Cardiac fibroblast (primary cell): Measurements from ENCODE around the gene SSBP3.

Source experiments
- DNase-seq, 2 donors: peaks; one replicate each; pipeline versions ENCODE4 v3.0.0 to v3.0.0-alpha.2; 2010; ENCODE audit warnings: low read depth in 2 of 2
- H3K4me3 ChIP-seq, 2 donors: replicated peaks in 1 of 2; 1 replicate in 1 of 2; 2 replicates in 1 of 2; pipeline ENCODE4 v1.5.1; 2011; ENCODE audit warnings: low read depth in 2 of 2, low read length in 2 of 2, mild to moderate bottlenecking in 2 of 2, moderate library complexity in 1 of 2
- CTCF ChIP-seq: IDR thresholded peaks from one replicate; pipeline ENCODE4 v1.5.1; 2011; ENCODE audit warnings: low read depth, mild to moderate bottlenecking, low read length, inconsistent platforms

The SSBP3 gene

DNA sequence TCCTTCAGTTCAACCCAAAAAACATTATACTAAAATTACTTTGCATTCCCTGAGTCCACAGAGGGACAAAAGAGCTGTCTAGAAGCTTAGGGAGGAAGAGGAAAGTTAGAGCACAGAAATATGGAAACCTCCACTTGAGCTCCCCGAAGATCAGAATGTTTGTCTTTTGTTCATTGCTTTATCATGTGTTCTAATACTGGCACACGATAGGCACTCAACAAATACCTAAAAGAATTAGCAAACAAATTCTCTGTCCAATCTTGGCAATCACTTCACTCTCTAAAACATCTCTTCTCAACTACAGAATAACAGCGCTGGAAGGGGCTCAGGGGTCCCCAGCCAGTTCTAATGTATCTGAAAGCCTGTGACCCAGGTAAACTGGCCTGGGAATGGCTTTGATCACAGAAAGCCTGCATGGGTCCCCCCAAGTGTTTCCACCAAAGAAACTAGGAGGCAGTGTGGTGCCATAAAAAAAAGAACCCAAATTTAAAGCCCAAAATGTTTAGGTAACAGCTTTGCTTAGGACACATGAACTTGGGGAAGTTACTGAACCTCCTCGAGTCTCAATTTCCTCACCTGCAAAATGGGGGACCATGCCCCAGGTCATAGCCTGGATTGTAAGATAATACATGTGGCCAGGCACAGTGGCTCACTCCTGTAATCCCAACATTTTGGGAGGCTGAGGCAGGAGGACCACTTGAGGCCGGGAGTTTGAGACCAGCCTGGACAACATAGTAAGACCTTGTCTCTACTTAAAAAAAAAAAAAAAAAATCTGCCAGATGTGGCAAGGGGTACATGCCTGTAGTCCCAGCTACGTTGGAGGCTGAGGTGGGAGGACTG lies 45.8 kb downstream of the SSBP3 start:
- no peak for TF ChIP-seq CTCF

DNA sequence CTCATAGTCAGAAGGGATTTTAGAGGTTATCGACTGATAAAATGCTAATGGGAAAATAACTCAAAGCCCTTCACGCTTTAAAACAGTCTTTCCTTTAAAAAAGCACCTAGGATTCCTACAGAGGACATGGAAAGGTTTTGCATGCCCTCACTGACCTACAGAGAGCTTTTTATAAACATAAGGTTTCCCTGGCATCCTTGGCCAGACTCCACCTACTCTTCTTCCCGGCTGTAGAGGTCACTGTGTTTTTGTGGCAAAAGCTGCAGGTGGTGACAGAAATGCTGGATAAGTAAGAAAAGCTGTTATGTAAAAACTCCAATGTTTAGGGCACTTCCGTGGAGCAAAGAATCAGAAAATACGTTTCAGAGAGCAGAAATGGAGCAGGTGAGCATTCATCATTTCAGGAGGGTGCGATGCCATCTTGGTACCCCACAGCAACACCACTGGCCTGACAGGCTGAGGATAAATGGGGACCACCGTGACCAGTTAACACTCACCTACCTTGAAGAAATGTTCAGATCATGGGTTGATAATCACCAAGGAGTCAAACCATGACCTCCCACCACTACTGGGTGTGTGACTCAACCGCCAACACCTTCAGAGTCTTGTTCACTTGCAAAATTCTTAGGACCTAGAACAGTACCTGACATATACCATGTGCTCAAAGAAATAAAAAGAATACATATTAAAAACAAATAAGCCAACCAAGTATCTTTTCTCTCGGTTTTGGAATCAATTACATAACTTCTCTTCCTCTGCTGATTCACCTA lies 46.6 kb downstream of the SSBP3 start:
- H3K4me3 ChIP-seq = no peak overlapping the region
- TF ChIP-seq CTCF = no peak
- DNase-seq = no peak

More for the DNA sequence above, 45.8 kb downstream of the SSBP3 start:
- no peak overlapping the region for H3K4me3 ChIP-seq
- DNase-seq = no peak

DNA sequence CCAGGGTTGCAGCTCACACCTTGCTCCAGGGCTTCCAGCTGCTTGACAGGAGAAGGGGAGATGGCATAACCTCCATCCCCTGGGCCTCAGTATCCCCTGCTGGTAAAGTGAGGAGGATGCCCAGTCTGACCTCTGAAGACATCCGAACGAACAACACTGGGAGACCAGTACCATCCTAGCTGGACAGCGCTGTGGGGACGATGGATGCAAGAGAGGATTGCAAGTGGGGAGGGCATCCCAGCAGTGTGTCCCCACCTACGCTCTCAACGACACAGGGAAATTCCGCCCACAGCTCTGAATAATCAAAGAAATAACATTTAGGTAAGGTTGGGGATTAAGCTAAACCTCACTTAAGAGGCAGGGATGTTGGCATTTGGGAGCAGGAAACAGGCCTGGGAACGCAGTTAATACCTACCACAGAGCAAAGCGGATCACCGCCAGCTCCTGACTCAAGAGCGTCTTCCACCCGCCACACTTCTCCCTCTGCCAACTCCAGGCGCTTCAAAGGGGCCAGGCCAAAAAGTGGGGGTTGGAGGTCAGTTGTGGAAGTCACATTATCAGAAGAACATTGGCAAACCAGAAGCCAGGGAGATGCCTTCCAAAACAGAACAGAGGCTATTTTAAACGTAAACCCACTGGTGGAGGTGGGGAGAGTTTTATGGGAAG lies 47.6 kb downstream of the SSBP3 start:
- H3K4me3 ChIP-seq = no peak overlapping the region
- no peak for TF ChIP-seq CTCF
- DNase-seq = no peak

DNA sequence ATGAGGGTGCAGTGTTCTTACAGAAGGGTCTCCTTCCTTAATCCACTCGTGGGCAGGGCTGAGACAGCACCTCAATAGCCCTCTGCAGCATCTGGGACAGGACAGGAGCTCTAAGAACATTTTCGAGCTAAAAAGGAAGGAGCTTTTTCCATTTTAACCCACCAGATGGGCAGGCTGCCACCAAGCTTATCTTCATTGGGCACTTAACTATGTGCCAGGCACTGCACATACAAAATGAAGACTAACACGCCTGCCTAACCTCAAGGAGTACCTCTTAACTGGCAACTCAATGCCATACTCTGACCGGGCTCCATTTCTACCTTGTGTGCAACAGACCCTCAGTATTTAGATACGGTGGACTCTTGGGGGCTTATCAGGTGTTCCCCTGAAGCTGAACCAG lies 48.2 kb downstream of the SSBP3 start:
- no peak overlapping the region for H3K4me3 ChIP-seq
- no peak for DNase-seq
- no peak for TF ChIP-seq CTCF

- no peak for DNase-seq
- TF ChIP-seq CTCF = no peak
- no peak overlapping the region for H3K4me3 ChIP-seq
These were observed 49.5 kb downstream of the SSBP3 start for GRCh38 chr1:54356680-54357147.

DNA sequence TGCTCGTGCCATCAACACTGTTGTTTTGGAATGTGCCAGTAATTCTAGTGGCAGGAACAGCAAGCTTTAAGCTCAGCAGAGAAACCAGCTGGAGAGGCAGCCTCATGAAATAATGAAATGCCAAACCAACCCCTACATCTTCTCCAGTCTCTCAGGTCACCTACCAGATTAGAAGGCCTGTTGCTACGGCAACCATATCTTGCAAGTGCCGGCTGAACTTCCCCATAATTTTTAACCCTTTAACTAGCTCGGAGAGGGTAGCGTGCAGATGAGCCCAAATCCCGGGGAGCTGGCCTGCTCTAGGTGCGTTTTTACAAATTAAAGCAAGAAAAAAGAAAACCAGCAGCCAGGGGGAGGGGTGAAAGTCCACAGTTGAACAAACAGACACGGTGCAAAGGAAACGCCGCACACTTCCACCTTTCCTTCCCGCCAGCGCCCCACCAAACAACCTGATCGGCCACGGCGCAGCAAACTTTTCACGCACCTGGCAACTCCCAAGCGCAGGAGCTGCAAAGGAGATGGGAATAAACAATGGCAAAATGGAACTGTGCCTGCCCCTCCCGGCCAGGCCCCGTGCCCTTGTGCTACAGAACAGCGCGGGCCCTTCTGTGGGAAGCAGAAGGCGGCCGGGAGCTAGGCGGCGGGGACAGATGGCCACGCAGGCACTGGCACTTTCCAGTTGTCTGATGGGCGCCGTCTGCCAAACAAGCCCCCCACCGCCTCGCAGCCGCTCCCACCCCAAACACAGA lies 50.1 kb downstream of the SSBP3 start:
- DNase-seq = no peak
- no peak for TF ChIP-seq CTCF
- no peak overlapping the region for H3K4me3 ChIP-seq
